ENCODE data around the gene RGMB.
A peak's percentile ranks its signal among the peaks of the same experiment; 100 is the strongest.

RGMB gene

GRCh38 chr5:98773464-98774191, at the start of gene RGMB:
RGMB (plus strand) TSS chr5:98773663; CDS start chr5:98774071, 408 bp downstream.
- H3K4me3 ChIP-seq (ENCODE audit: low read depth, low read length), result peak within 1 kb of the TSS; percentile 25
- peak; percentile 2 for DNase-seq (ENCODE audit: low read depth)
- no peak for TF ChIP-seq MYC (IDR thresholded peaks at IDR 0.05; ENCODE audit: low read depth, low read length)
- TF ChIP-seq CTCF (IDR thresholded peaks at IDR 0.05; ENCODE audit: low read depth, low read length), result no peak
- TF ChIP-seq POLR2A (IDR thresholded peaks at IDR 0.05; ENCODE audit: extremely low read depth, insufficient read length), result no peak
- no peak for TF ChIP-seq MAX (IDR thresholded peaks at IDR 0.05; ENCODE audit: low read depth, low read length)

- DNase-seq (ENCODE audit: low read depth), result no peak
- H3K4me3 ChIP-seq (ENCODE audit: low read depth, low read length), result no peak overlapping the region
- TF ChIP-seq MYC (IDR thresholded peaks at IDR 0.05; ENCODE audit: low read depth, low read length), result no peak
- TF ChIP-seq CTCF (IDR thresholded peaks at IDR 0.05; ENCODE audit: low read depth, low read length), result no peak
- no peak for TF ChIP-seq MAX (IDR thresholded peaks at IDR 0.05; ENCODE audit: low read depth, low read length)
- no peak for TF ChIP-seq POLR2A (IDR thresholded peaks at IDR 0.05; ENCODE audit: extremely low read depth, insufficient read length)
These were observed 47.2 kb upstream of the RGMB start for GRCh38 chr5:98726258-98726657.

- TF ChIP-seq MAX (IDR thresholded peaks at IDR 0.05; ENCODE audit: low read depth, low read length), result no peak
- TF ChIP-seq MYC (IDR thresholded peaks at IDR 0.05; ENCODE audit: low read depth, low read length), result no peak
- no peak for TF ChIP-seq POLR2A (IDR thresholded peaks at IDR 0.05; ENCODE audit: extremely low read depth, insufficient read length)
- no peak for TF ChIP-seq CTCF (IDR thresholded peaks at IDR 0.05; ENCODE audit: low read depth, low read length)
- no peak for DNase-seq (ENCODE audit: low read depth)
These were observed 45.8 kb upstream of the RGMB start for GRCh38 chr5:98727686-98728085.

GRCh38 chr5:98734646-98735045, 38.8 kb upstream of the RGMB start:
- DNase-seq (ENCODE audit: low read depth), result peak; percentile 3
- no peak overlapping the region for H3K4me3 ChIP-seq (ENCODE audit: low read depth, low read length)
- TF ChIP-seq MYC (IDR thresholded peaks at IDR 0.05; ENCODE audit: low read depth, low read length) (no peak), CTCF (IDR thresholded peaks at IDR 0.05; ENCODE audit: low read depth, low read length) (peak; percentile 14)

More at GRCh38 chr5:98727686-98728085, 45.8 kb upstream of the RGMB start:
- H3K4me3 ChIP-seq (ENCODE audit: low read depth, low read length), result no peak overlapping the region

GRCh38 chr5:98735806-98736507, 37.5 kb upstream of the RGMB start:
- H3K4me3 ChIP-seq (ENCODE audit: low read depth, low read length), result no peak overlapping the region
- DNase-seq (ENCODE audit: low read depth), result no peak
- no peak for TF ChIP-seq MYC (IDR thresholded peaks at IDR 0.05; ENCODE audit: low read depth, low read length)
- no peak for TF ChIP-seq POLR2A (IDR thresholded peaks at IDR 0.05; ENCODE audit: extremely low read depth, insufficient read length)
- TF ChIP-seq CTCF (IDR thresholded peaks at IDR 0.05; ENCODE audit: low read depth, low read length), result no peak
- no peak for TF ChIP-seq MAX (IDR thresholded peaks at IDR 0.05; ENCODE audit: low read depth, low read length)

Data from NB4 (cell line).